Osteocyte (in vitro differentiated cells): ENCODE data around the gene FAT2. TPM values are rescaled to one million over a fixed set of nuclear protein-coding genes. Genes with fewer than 3 reads are reported as not detected.

Experiments
- DNase-seq: peaks from one replicate; pipeline ENCODE4 v3.0.0; 2021; ENCODE audit warnings: mixed read lengths; ENCODE audit not compliant: unreplicated experiment; ENCODE audit errors: extremely low spot score
- H3K27ac Mint-ChIP-seq: one replicate; pipeline ENCODE4 v1.8.0; 2021; ENCODE audit warnings: mild to moderate bottlenecking, mixed read lengths; ENCODE audit not compliant: unreplicated experiment
- H3K27me3 Mint-ChIP-seq: one replicate; pipeline ENCODE4 v1.8.0; 2021; ENCODE audit warnings: mixed read lengths; ENCODE audit not compliant: unreplicated experiment
- H3K36me3 Mint-ChIP-seq: one replicate; pipeline ENCODE4 v1.8.0; 2021; ENCODE audit warnings: mixed read lengths; ENCODE audit not compliant: unreplicated experiment
- H3K4me1 Mint-ChIP-seq: one replicate; pipeline ENCODE4 v1.8.0; 2021; ENCODE audit warnings: mixed read lengths; ENCODE audit not compliant: unreplicated experiment
- H3K4me3 Mint-ChIP-seq: one replicate; pipeline ENCODE4 v1.8.0; 2021; ENCODE audit warnings: mild to moderate bottlenecking, moderate library complexity, mixed read lengths; ENCODE audit not compliant: unreplicated experiment
- H3K9me3 Mint-ChIP-seq: one replicate; pipeline ENCODE4 v1.8.0; 2021; ENCODE audit warnings: mixed read lengths; ENCODE audit not compliant: unreplicated experiment
- CTCF ChIP-seq: fragments of 200-600 bp; sonication (generic); IDR thresholded peaks from 2 replicates; pipeline ENCODE4 v1.5.0; 2021; ENCODE audit warnings: antibody characterized with exemption, mild to moderate bottlenecking, moderate library complexity
- total RNA-seq: library from RNA; stranded (reverse); gene quantifications from 2 replicates; pipeline ENCODE4 v1.2.1, GENCODE V29; 2021

Gene FAT2
- total RNA-seq, 1 donor from 2014 or later: 30.1 TPM

- peaks cover 14% of the 10 kb centered on the region for H3K27me3 Mint-ChIP-seq
- no peak overlapping the region for H3K4me3 Mint-ChIP-seq
- no peak for TF ChIP-seq CTCF
- DNase-seq: no peak
- H3K4me1 Mint-ChIP-seq: peaks cover 3% of the 10 kb centered on the region
- no peak overlapping the region for H3K27ac Mint-ChIP-seq
- peaks cover 9% of the 10 kb centered on the region for H3K36me3 Mint-ChIP-seq
- no peaks in the 10 kb centered on the region for H3K9me3 Mint-ChIP-seq
These were observed 19.6 kb downstream of the FAT2 start for GRCh38 chr5:151571270-151572173.

- no peak for DNase-seq
These were observed 20.4 kb downstream of the FAT2 start for GRCh38 chr5:151570512-151571269.

GRCh38 chr5:151570058-151570457 is 21.1 kb downstream of the FAT2 start:
- H3K27ac Mint-ChIP-seq: no peak overlapping the region
- no peak overlapping the region for H3K4me3 Mint-ChIP-seq
- peaks cover 10% of the 10 kb centered on the region for H3K36me3 Mint-ChIP-seq
- H3K27me3 Mint-ChIP-seq: peaks cover 10% of the 10 kb centered on the region
- no peak for TF ChIP-seq CTCF
- DNase-seq: no peak
- peaks cover 3% of the 10 kb centered on the region for H3K4me1 Mint-ChIP-seq
- no peaks in the 10 kb centered on the region for H3K9me3 Mint-ChIP-seq

More at GRCh38 chr5:151570512-151571269, 20.4 kb downstream of the FAT2 start:
- Mint-ChIP-seq H3K27me3 (peaks cover 10% of the 10 kb centered on the region), H3K27ac (no peak overlapping the region), H3K4me3 (no peak overlapping the region), H3K4me1 (peaks cover 3% of the 10 kb centered on the region), H3K36me3 (peaks cover 10% of the 10 kb centered on the region), H3K9me3 (no peaks in the 10 kb centered on the region)
- TF ChIP-seq CTCF: no peak

GRCh38 chr5:151569132-151570046 is 21.7 kb downstream of the FAT2 start:
- Mint-ChIP-seq H3K36me3 (peaks cover 7% of the 10 kb centered on the region), H3K27ac (no peak overlapping the region), H3K4me3 (no peak overlapping the region), H3K4me1 (peaks cover 3% of the 10 kb centered on the region), H3K27me3 (peaks cover 10% of the 10 kb centered on the region), H3K9me3 (no peaks in the 10 kb centered on the region)
- DNase-seq: no peak
- no peak for TF ChIP-seq CTCF
